Subcutaneous abdominal adipose tissue (tissue), 5 donors: Measurements from ENCODE around the gene PABPN1.

Experiments used
- H3K27ac ChIP-seq: one replicate; pipeline ENCODE4 v1.7.0; 2013; ENCODE audit warnings: low read depth, mild to moderate bottlenecking, inconsistent platforms, low read length, moderate library complexity
- H3K27me3 ChIP-seq, 5 donors: one replicate each; pipeline ENCODE4 v1.7.0; 2013; ENCODE audit warnings: low read length in 5 of 5, inconsistent platforms in 1 of 5; ENCODE audit not compliant: control insufficient read depth in 5 of 5, insufficient read depth in 4 of 5
- H3K36me3 ChIP-seq, 5 donors: one replicate each; pipeline ENCODE4 v1.7.0; 2013; ENCODE audit warnings: low read length in 5 of 5; ENCODE audit not compliant: control insufficient read depth in 5 of 5, insufficient read depth in 5 of 5
- H3K4me1 ChIP-seq, 5 donors: one replicate each; pipeline ENCODE4 v1.7.0; 2013; ENCODE audit warnings: low read length in 5 of 5, mild to moderate bottlenecking in 3 of 5, moderate library complexity in 1 of 5; ENCODE audit not compliant: control insufficient read depth in 5 of 5, insufficient read depth in 5 of 5
- H3K4me3 ChIP-seq, 5 donors: one replicate each; pipeline ENCODE4 v1.7.0; 2013; ENCODE audit warnings: low read length in 5 of 5, low read depth in 1 of 5
- H3K9ac ChIP-seq, 5 donors: one replicate each; pipeline ENCODE4 v1.7.0; 2013; ENCODE audit warnings: low read length in 5 of 5, mild to moderate bottlenecking in 4 of 5, moderate library complexity in 3 of 5
- H3K9me3 ChIP-seq, 5 donors: one replicate each; pipeline ENCODE4 v1.7.0; 2013; ENCODE audit warnings: low read length in 5 of 5; ENCODE audit not compliant: control insufficient read depth in 5 of 5
- donor health status: healthy.
- donor health status: healthy.
- donor health status: healthy.
- donor health status: healthy.
- donor health status: healthy.

Gene PABPN1

GRCh38 chr14:23365036-23365731 is 43.9 kb downstream of the PABPN1 start, which contains the start of gene EFS:
Gene EFS, minus strand, starts transcription at chr14:23365172. Its CDS starts 147 bp downstream, at chr14:23365025.
- H3K9me3 ChIP-seq, result no peaks in the 10 kb centered on the region
- H3K27me3 ChIP-seq, result peaks cover 0 to 18% (median 6%) of the 10 kb centered on the region in 5 donors
- H3K27ac ChIP-seq, result peak within 1 kb of the TSS; percentile 70
- H3K4me1 ChIP-seq, result peaks cover 0 to 44% (median 33%) of the 10 kb centered on the region in 5 donors
- H3K36me3 ChIP-seq, result peaks cover 0 to 5% (median 2%) of the 10 kb centered on the region in 5 donors
- H3K9ac ChIP-seq, result peak within 1 kb of the TSS; percentile 47 to 81 (median 69)
- H3K4me3 ChIP-seq, result peak within 1 kb of the TSS; percentile 56 to 73 (median 65)

DNA sequence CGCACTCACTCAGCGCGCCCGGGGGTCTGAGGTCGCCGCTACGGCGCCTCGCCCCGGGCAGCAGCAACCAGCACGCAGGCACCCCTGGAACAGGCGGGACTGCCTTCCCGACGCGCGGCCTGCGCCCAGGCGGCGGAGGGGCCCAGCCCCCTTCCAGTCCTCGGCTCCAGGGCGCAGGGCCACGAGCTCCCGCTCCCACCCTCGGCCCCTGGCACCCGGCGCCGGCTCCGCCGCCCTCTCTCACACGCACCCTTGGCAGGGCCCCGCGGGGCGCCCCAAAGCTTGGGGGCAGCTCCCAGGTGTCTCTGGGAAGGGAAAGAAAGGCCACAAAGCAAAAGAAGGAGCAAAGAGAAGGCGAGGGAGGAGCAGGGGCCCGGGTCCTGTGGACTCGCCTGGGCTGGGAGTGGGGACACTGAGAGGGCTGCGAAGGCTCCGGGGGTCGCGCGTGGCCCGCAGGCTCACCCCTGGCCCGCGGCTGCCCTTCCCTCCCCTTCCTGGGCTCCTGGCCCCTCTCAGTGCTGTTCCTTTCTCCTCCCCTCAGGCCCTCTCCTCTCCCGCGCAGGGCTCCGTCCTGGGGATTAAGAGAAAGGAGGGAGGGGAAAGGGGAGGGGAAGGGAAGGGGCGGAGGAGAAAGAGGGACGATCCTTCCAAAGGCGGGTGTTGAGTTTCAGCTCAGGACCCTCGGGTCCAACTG is 44.6 kb downstream of the PABPN1 start:
- no peaks in the 10 kb centered on the region for H3K9me3 ChIP-seq
- H3K27me3 ChIP-seq, result peaks cover 0 to 25% (median 12%) of the 10 kb centered on the region in 5 donors
- H3K27ac ChIP-seq, result peak overlapping the region; percentile 62
- peak overlapping the region in 4 of 5 donors; percentile 56 to 73 (median 63) for H3K4me3 ChIP-seq
- H3K9ac ChIP-seq, result peak overlapping the region in 4 of 5 donors; percentile 34 to 69 (median 58)
- H3K36me3 ChIP-seq, result no peaks in the 10 kb centered on the region
- H3K4me1 ChIP-seq, result peaks cover 0 to 44% (median 33%) of the 10 kb centered on the region in 5 donors

GRCh38 chr14:23366426-23366921 is 45.2 kb downstream of the PABPN1 start:
- Histone ChIP-seq H3K9me3 (no peaks in the 10 kb centered on the region), H3K9ac (peak overlapping the region in 2 of 5 donors; percentile 6 to 58), H3K27me3 (peaks cover 0 to 29% (median 13%) of the 10 kb centered on the region in 5 donors), H3K27ac (peak overlapping the region; percentile 37), H3K4me3 (peak overlapping the region in 3 of 5 donors; percentile 56 to 73 (median 61)), H3K36me3 (no peaks in the 10 kb centered on the region), H3K4me1 (peaks cover 0 to 44% (median 33%) of the 10 kb centered on the region in 5 donors)

GRCh38 chr14:23370221-23370620 is 49.0 kb downstream of the PABPN1 start:
- no peak overlapping the region for H3K4me3 ChIP-seq
- H3K9me3 ChIP-seq, result no peaks in the 10 kb centered on the region
- H3K36me3 ChIP-seq, result no peaks in the 10 kb centered on the region
- peaks cover 0 to 14% (median 13%) of the 10 kb centered on the region in 5 donors for H3K4me1 ChIP-seq
- no peak overlapping the region for H3K27ac ChIP-seq
- no peak overlapping the region for H3K9ac ChIP-seq
- peaks cover 0 to 34% (median 13%) of the 10 kb centered on the region in 5 donors for H3K27me3 ChIP-seq

- H3K4me1 ChIP-seq, result peaks cover 0 to 9% (median under 1%) of the 10 kb centered on the region in 5 donors
- H3K9ac ChIP-seq, result no peak overlapping the region
- H3K27me3 ChIP-seq, result peaks cover 0 to 30% (median 13%) of the 10 kb centered on the region in 5 donors
Observed at GRCh38 chr14:23371865-23372264, 50.6 kb downstream of the PABPN1 start.

GRCh38 chr14:23372509-23372908 is 51.3 kb downstream of the PABPN1 start, which contains the start of gene IL25:
Gene IL25, plus strand, starts transcription at chr14:23372809.
- peaks cover 0 to 7% (median 0%) of the 10 kb centered on the region in 5 donors for H3K4me1 ChIP-seq
- H3K36me3 ChIP-seq, result no peaks in the 10 kb centered on the region
- H3K9ac ChIP-seq, result no peak within 1 kb of the TSS
- H3K4me3 ChIP-seq, result no peak within 1 kb of the TSS
- H3K27ac ChIP-seq, result no peak within 1 kb of the TSS
- peaks cover 4 to 30% (median 15%) of the 10 kb centered on the region in 5 donors for H3K27me3 ChIP-seq
- no peaks in the 10 kb centered on the region for H3K9me3 ChIP-seq

More at GRCh38 chr14:23371865-23372264, 50.6 kb downstream of the PABPN1 start:
- no peaks in the 10 kb centered on the region for H3K36me3 ChIP-seq
- no peak overlapping the region for H3K4me3 ChIP-seq
- H3K9me3 ChIP-seq, result no peaks in the 10 kb centered on the region
- no peak overlapping the region for H3K27ac ChIP-seq

GRCh38 chr14:23373041-23373440 is 51.8 kb downstream of the PABPN1 start:
- Histone ChIP-seq H3K4me1 (peaks cover 0 to 7% (median 0%) of the 10 kb centered on the region in 5 donors), H3K4me3 (no peak overlapping the region), H3K27me3 (peaks cover 4 to 28% (median 15%) of the 10 kb centered on the region in 5 donors), H3K36me3 (no peaks in the 10 kb centered on the region), H3K9me3 (no peaks in the 10 kb centered on the region), H3K27ac (no peak overlapping the region), H3K9ac (no peak overlapping the region)
